AG04450 (cell line): ENCODE measurements around the gene MUTYH. TPM values are rescaled to one million over a fixed set of nuclear protein-coding genes. Genes with fewer than 3 reads are reported as not detected.
A peak's percentile ranks its signal among the peaks of the same experiment; 100 is the strongest.

ENCODE experiments used
- CTCF ChIA-PET: fragments of 300-600, 350-600 bp; formaldehyde crosslinking; extraction: SDS; loops from one replicate; lab custom pipeline; 2022; ENCODE audit warnings: antibody characterized with exemption, inconsistent platforms; lab: Charles Lee
- POLR2A ChIA-PET: fragments of 350-600 bp; formaldehyde crosslinking; extraction: SDS; loops from one replicate; lab custom pipeline; 2021; ENCODE audit warnings: antibody characterized with exemption, inconsistent platforms; lab: Yijun Ruan, JAX
- DNase-seq: peaks from one replicate; pipeline ENCODE4 v3.0.0-alpha.2; 2011; ENCODE audit warnings: low read depth, low spot score
- H3K27ac ChIP-seq: one replicate; pipeline ENCODE4 v1.5.1; 2012; ENCODE audit warnings: low read depth, low read length, control low read depth
- H3K27me3 ChIP-seq: one replicate; pipeline ENCODE4 v1.6.0; 2012; ENCODE audit warnings: low read length; ENCODE audit not compliant: control insufficient read depth, insufficient read depth
- H3K4me3 ChIP-seq: 2 replicates; pipeline ENCODE4 v1.5.1; 2011; ENCODE audit warnings: mild to moderate bottlenecking, low read depth, low read length, control low read depth
- H3K9me3 ChIP-seq: 2 replicates; pipeline ENCODE4 v1.5.1; 2012; ENCODE audit warnings: low read length; ENCODE audit not compliant: control insufficient read depth, insufficient read depth
- CTCF ChIP-seq: IDR thresholded peaks from 2 replicates; pipeline ENCODE4 v1.5.1; 2011; ENCODE audit warnings: low read depth, low read length, control low read depth, inconsistent platforms
- polyA plus RNA-seq: library from polyadenylated mRNA; depleted of rRNA; stranded (reverse); fragments of >200 nt; gene quantifications from 2 replicates; pipeline ENCODE4 v1.2.3, GENCODE V29; 2011

MUTYH gene
- polyA plus RNA-seq, 1 experiment, result 5.8 TPM

GRCh38 chr1:45306319-45306718 is 33.9 kb downstream of the MUTYH start:
- Histone ChIP-seq H3K27ac (no peak overlapping the region), H3K4me3 (no peak overlapping the region), H3K9me3 (no peaks in the 10 kb centered on the region; the same call in 1 of the 2 replicates), H3K27me3 (no peaks in the 10 kb centered on the region)
- DNase-seq, result no peak
- ChIA-PET POLR2A (no interaction called here), CTCF (interaction anchor here (0.9 to 4.3 kb wide), 3 partner anchors 264 to 292 kb away, joined by 3 to 22 read pairs (median 13); no protein-coding TSS in a partner anchor)
- TF ChIP-seq CTCF, result no peak

GRCh38 chr1:45305231-45305630 is 35.0 kb downstream of the MUTYH start:
- Histone ChIP-seq H3K27ac (no peak overlapping the region), H3K4me3 (no peak overlapping the region), H3K9me3 (no peaks in the 10 kb centered on the region; the same call in 1 of the 2 replicates), H3K27me3 (no peaks in the 10 kb centered on the region)
- TF ChIP-seq CTCF, result no peak
- no peak for DNase-seq
- CTCF ChIA-PET, result interaction anchor here (2.2 to 4.3 kb wide), 2 partner anchors 287 to 291 kb away, joined by 13 to 22 read pairs; no protein-coding TSS in a partner anchor
- POLR2A ChIA-PET, result no interaction called here

- ChIA-PET POLR2A (interaction anchor here (1.2 to 2.0 kb wide), 5 partner anchors 36 to 292 kb away, joined by 5 to 38 read pairs (median 23); partner anchors contain the start of genes HECTD3, MUTYH, PRDX1 and TOE1), CTCF (interaction anchor here (1.1 to 13.9 kb wide), 16 partner anchors 10 to 318 kb away, joined by 3 to 616 read pairs (median 8); partner anchors contain the start of genes EIF2B3, HECTD3, MUTYH and TOE1)
- H3K27me3 ChIP-seq, result no peaks in the 10 kb centered on the region
- H3K4me3 ChIP-seq, result peak overlapping the region; percentile 78
- no peak for DNase-seq
- no peaks in the 10 kb centered on the region; the same call in 1 of the 2 replicates for H3K9me3 ChIP-seq
- no peak for TF ChIP-seq CTCF
- H3K27ac ChIP-seq, result peak overlapping the region; percentile 82
Measured at GRCh38 chr1:45304311-45305081, 35.7 kb downstream of the MUTYH start.

GRCh38 chr1:45303520-45304310 is 36.5 kb downstream of the MUTYH start:
- Histone ChIP-seq H3K4me3 (peak overlapping the region; percentile 78), H3K27ac (peak overlapping the region; percentile 86), H3K27me3 (no peaks in the 10 kb centered on the region), H3K9me3 (no peaks in the 10 kb centered on the region; the same call in 1 of the 2 replicates)
- TF ChIP-seq CTCF, result peak; percentile 69
- DNase-seq, result peak; percentile 93
- CTCF ChIA-PET, result interaction anchor here (0.6 to 13.9 kb wide), 56 partner anchors 9 to 1503 kb away, joined by 3 to 616 read pairs (median 4); partner anchors contain the start of genes AKR1A1, EIF2B3, HECTD3 and HPDL
- POLR2A ChIA-PET, result interaction anchor here (0.6 to 2.0 kb wide), 19 partner anchors 36 to 1708 kb away, joined by 3 to 38 read pairs (median 5); partner anchors contain the start of genes CCDC163, HECTD3, MMACHC and MUTYH
